HepG2 (cell line): ENCODE results near the gene SMAD7. TPM values are rescaled to one million over a fixed set of nuclear protein-coding genes. Genes with fewer than 3 reads are reported as not detected.

Experiments used
- ADNP ChIP-seq: sonication (generic); formaldehyde crosslinking; IDR thresholded peaks from 2 replicates; pipeline ENCODE4 v1.4.0; 2020; ENCODE audit warnings: missing genetic modification reagents
- FOXO1 ChIP-seq: sonication (generic); formaldehyde crosslinking; IDR thresholded peaks from 2 replicates; pipeline ENCODE4 v1.4.0; 2020; ENCODE audit warnings: missing genetic modification reagents
- HNRNPH1 ChIP-seq: fragments of 200-400 bp; formaldehyde crosslinking; optimal IDR thresholded peaks from 2 replicates; pipeline ENCODE3; 2017; ENCODE audit warnings: mild to moderate bottlenecking, low read depth, low read length
- MLLT10 ChIP-seq: sonication (generic); formaldehyde crosslinking; IDR thresholded peaks from 2 replicates; pipeline ENCODE4 v1.4.0; 2020; ENCODE audit warnings: missing genetic modification reagents
- NFRKB ChIP-seq: fragments of 450-650 bp; IDR thresholded peaks from 2 replicates; pipeline ENCODE4 v1.6.1; 2017
- TAF15 ChIP-seq: fragments of 200-400 bp; formaldehyde crosslinking; IDR thresholded peaks from one replicate; pipeline ENCODE4 v1.6.1; 2018; ENCODE audit warnings: mild to moderate bottlenecking, low read depth, low read length; ENCODE audit not compliant: poor library complexity, severe bottlenecking
- TOPORS ChIP-seq: sonication (generic); formaldehyde crosslinking; IDR thresholded peaks from 2 replicates; pipeline ENCODE4 v1.8.0; 2023; ENCODE audit warnings: mild to moderate bottlenecking, missing genetic modification reagents
- TP53 ChIP-seq: sonication (generic); formaldehyde crosslinking; conservative IDR thresholded peaks from 2 replicates; pipeline ENCODE4 v1.4.0; 2020; ENCODE audit warnings: missing genetic modification reagents
- ZNF354B ChIP-seq: sonication (generic); formaldehyde crosslinking; IDR thresholded peaks from 2 replicates; pipeline ENCODE4 v1.8.0; 2022; ENCODE audit warnings: mild to moderate bottlenecking, missing genetic modification reagents
- ZNF552 ChIP-seq: sonication (generic); formaldehyde crosslinking; IDR thresholded peaks from 2 replicates; pipeline ENCODE4 v1.9.0; 2022; ENCODE audit warnings: missing genetic modification reagents, mild to moderate bottlenecking, borderline replicate concordance
- ZNF577 ChIP-seq: sonication (generic); formaldehyde crosslinking; IDR thresholded peaks from 2 replicates; pipeline ENCODE4 v1.4.0; 2020; ENCODE audit warnings: mild to moderate bottlenecking, low read depth, missing genetic modification reagents, borderline replicate concordance
- ZNF605 ChIP-seq: sonication (generic); formaldehyde crosslinking; IDR thresholded peaks from 2 replicates; pipeline ENCODE4 v1.8.0; 2022; ENCODE audit warnings: mild to moderate bottlenecking, missing genetic modification reagents
- ZSCAN30 ChIP-seq: sonication (generic); formaldehyde crosslinking; IDR thresholded peaks from 2 replicates; pipeline ENCODE4 v1.5.0; 2020; ENCODE audit warnings: mild to moderate bottlenecking, missing genetic modification reagents
- ZSCAN31 ChIP-seq: sonication (generic); formaldehyde crosslinking; IDR thresholded peaks from 2 replicates; pipeline ENCODE4 v1.5.0; 2020; ENCODE audit warnings: low read depth, mild to moderate bottlenecking, missing genetic modification reagents
- polyA plus RNA-seq, 8 experiments: library from polyadenylated mRNA; depleted of rRNA in 3 of 8; stranded (reverse) in 7 of 8; unstranded in 1 of 8; fragments of >200 nt; fragmentation: Illumina TruSeq in 4 of 8; extraction: Trizol in 4 of 8; gene quantifications; 2 replicates each; pipeline versions ENCODE4 v1.2.1 to v1.2.3, GENCODE V29; 2011 to 2016; ENCODE audit warnings: low read depth in 4 of 8, missing spikeins in 1 of 8, mixed read lengths in 1 of 8; ENCODE audit not compliant: insufficient read depth in 1 of 8
- total RNA-seq, 5 experiments: library from RNA; depleted of rRNA; stranded (reverse); fragments of >200 nt; fragmentation: Illumina TruSeq; extraction: Trizol; gene quantifications; 2 replicates each; pipeline ENCODE4 v1.2.3, GENCODE V29; 2016; ENCODE audit warnings: low read depth in 1 of 5
- TF ChIP-seq, protein P1 (sequence below): sonication (generic); formaldehyde crosslinking; IDR thresholded peaks from 2 replicates; pipeline ENCODE4 v1.5.0; 2020; ENCODE audit warnings: missing genetic modification reagents
- TF ChIP-seq, protein P2 (sequence below): sonication (generic); formaldehyde crosslinking; IDR thresholded peaks from 2 replicates; pipeline ENCODE4 v1.9.0; 2021; ENCODE audit warnings: missing genetic modification reagents, borderline replicate concordance
- TF ChIP-seq, protein P3 (sequence below): sonication (generic); formaldehyde crosslinking; IDR thresholded peaks from 2 replicates; pipeline ENCODE4 v1.4.0; 2020; ENCODE audit warnings: missing genetic modification reagents, borderline replicate concordance
- TF ChIP-seq, protein P4 (sequence below): IDR thresholded peaks from 2 replicates; pipeline ENCODE4 v1.6.1; 2012; ENCODE audit warnings: low read depth, low read length, improper control_type of control experiment
- TF ChIP-seq, protein P5 (sequence below): sonication (generic); formaldehyde crosslinking; IDR thresholded peaks from 2 replicates; pipeline ENCODE4 v1.4.0; 2020; ENCODE audit warnings: missing genetic modification reagents, mild to moderate bottlenecking, borderline replicate concordance

Gene SMAD7
- total and polyA plus RNA-seq, 2 of the 13 experiments (the other 11 are each of a cell fraction or from before 2014, with no cell fraction given): 17.4 to 24.7 TPM

DNA sequence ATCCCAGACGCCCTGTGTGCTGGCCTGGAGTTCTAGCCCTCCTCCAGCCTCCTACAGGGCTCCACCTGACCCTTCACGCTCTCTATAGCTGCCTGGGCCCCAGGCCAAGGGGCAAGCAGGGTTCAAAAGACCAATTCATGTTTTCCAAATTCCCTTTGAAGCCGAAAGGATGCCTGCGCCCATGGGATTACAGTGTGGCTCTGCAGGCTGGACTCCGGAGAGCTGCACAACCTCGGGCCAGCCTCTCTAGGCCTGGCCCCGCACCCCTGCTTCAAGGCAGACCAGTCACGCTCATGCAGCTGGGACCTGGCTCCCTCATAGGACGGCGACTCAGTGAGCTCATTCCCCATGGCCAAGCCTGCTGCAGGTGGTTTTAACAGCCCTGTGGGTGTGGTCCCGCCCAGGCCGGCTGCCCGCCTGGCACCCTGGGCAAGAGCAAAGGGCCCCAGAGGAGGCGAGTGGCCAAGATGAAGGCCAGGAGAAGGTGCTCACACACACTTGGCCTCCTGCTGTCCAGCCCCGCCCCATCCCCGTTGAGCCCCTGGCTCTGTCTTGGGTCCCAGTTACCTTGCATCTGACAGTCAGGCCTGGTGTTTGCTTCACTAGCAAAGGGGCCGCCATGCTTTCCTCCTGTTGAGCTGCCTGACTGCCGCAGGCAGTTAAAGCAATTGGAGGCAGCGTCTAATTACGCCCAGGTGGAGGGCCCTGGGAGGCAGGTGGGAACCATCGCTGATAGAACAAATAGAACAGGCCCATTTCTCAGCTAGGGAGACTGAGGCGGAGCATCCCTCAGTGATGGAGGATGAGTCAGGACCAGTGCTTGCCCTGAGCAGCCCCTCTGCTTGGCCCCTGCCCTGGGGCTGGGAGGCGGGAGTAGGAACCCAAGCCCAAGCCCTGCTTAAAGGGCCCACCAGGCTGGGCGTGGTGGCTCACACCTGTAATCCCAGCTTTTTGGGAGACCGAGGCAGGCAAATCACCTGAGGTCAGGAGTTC, 56.9 kb downstream of the SMAD7 start (continued):
- peak; percentile 84 for TF ChIP-seq ADNP (CRISPR knock-in tag)
- no peak for TF ChIP-seq TAF15
- TF ChIP-seq, protein P1, sequence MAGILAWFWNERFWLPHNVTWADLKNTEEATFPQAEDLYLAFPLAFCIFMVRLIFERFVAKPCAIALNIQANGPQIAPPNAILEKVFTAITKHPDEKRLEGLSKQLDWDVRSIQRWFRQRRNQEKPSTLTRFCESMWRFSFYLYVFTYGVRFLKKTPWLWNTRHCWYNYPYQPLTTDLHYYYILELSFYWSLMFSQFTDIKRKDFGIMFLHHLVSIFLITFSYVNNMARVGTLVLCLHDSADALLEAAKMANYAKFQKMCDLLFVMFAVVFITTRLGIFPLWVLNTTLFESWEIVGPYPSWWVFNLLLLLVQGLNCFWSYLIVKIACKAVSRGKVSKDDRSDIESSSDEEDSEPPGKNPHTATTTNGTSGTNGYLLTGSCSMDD: no peak
- TF ChIP-seq FOXO1 (CRISPR knock-in tag): peak; percentile 87
- 0 out of 2 replicates have a peak, but pooled peaks have one; percentile 26 for TF ChIP-seq TOPORS (CRISPR knock-in tag)
- TF ChIP-seq, protein P2, sequence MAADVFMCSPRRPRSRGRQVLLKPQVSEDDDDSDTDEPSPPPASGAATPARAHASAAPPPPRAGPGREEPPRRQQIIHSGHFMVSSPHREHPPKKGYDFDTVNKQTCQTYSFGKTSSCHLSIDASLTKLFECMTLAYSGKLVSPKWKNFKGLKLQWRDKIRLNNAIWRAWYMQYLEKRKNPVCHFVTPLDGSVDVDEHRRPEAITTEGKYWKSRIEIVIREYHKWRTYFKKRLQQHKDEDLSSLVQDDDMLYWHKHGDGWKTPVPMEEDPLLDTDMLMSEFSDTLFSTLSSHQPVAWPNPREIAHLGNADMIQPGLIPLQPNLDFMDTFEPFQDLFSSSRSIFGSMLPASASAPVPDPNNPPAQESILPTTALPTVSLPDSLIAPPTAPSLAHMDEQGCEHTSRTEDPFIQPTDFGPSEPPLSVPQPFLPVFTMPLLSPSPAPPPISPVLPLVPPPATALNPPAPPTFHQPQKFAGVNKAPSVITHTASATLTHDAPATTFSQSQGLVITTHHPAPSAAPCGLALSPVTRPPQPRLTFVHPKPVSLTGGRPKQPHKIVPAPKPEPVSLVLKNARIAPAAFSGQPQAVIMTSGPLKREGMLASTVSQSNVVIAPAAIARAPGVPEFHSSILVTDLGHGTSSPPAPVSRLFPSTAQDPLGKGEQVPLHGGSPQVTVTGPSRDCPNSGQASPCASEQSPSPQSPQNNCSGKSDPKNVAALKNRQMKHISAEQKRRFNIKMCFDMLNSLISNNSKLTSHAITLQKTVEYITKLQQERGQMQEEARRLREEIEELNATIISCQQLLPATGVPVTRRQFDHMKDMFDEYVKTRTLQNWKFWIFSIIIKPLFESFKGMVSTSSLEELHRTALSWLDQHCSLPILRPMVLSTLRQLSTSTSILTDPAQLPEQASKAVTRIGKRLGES: no peak
- TF ChIP-seq, protein P3, sequence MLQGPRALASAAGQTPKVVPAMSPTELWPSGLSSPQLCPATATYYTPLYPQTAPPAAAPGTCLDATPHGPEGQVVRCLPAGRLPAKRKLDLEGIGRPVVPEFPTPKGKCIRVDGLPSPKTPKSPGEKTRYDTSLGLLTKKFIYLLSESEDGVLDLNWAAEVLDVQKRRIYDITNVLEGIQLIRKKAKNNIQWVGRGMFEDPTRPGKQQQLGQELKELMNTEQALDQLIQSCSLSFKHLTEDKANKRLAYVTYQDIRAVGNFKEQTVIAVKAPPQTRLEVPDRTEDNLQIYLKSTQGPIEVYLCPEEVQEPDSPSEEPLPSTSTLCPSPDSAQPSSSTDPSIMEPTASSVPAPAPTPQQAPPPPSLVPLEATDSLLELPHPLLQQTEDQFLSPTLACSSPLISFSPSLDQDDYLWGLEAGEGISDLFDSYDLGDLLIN (CRISPR knock-in tag): no peak
- no peak for TF ChIP-seq ZNF354B (CRISPR knock-in tag)
- no peak for TF ChIP-seq ZNF577
- no peak for TF ChIP-seq ZNF605
- peak; percentile 23; the same call in 1 of the 2 replicates for TF ChIP-seq ZNF552 (CRISPR knock-in tag)
- TF ChIP-seq ZSCAN31 (CRISPR knock-in tag): 0 out of 2 replicates have a peak, but pooled peaks have one; percentile 33
- TF ChIP-seq, protein P4, sequence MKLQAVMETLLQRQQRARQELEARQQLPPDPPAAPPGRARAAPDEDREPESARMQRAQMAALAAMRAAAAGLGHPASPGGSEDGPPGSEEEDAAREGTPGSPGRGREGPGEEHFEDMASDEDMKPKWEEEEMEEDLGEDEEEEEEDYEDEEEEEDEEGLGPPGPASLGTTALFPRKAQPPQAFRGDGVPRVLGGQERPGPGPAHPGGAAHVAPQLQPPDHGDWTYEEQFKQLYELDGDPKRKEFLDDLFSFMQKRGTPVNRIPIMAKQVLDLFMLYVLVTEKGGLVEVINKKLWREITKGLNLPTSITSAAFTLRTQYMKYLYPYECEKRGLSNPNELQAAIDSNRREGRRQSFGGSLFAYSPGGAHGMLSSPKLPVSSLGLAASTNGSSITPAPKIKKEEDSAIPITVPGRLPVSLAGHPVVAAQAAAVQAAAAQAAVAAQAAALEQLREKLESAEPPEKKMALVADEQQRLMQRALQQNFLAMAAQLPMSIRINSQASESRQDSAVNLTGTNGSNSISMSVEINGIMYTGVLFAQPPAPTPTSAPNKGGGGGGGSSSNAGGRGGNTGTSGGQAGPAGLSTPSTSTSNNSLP: no peak
- no peak for TF ChIP-seq TP53 (CRISPR knock-in tag)
- no peak for TF ChIP-seq MLLT10
- no peak for TF ChIP-seq NFRKB
- TF ChIP-seq HNRNPH1: no peak
- TF ChIP-seq, protein P5, sequence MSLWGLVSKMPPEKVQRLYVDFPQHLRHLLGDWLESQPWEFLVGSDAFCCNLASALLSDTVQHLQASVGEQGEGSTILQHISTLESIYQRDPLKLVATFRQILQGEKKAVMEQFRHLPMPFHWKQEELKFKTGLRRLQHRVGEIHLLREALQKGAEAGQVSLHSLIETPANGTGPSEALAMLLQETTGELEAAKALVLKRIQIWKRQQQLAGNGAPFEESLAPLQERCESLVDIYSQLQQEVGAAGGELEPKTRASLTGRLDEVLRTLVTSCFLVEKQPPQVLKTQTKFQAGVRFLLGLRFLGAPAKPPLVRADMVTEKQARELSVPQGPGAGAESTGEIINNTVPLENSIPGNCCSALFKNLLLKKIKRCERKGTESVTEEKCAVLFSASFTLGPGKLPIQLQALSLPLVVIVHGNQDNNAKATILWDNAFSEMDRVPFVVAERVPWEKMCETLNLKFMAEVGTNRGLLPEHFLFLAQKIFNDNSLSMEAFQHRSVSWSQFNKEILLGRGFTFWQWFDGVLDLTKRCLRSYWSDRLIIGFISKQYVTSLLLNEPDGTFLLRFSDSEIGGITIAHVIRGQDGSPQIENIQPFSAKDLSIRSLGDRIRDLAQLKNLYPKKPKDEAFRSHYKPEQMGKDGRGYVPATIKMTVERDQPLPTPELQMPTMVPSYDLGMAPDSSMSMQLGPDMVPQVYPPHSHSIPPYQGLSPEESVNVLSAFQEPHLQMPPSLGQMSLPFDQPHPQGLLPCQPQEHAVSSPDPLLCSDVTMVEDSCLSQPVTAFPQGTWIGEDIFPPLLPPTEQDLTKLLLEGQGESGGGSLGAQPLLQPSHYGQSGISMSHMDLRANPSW (CRISPR knock-in tag): no peak
- TF ChIP-seq ZSCAN30: no peak
